Measurements from ENCODE around the gene RNASE13. TPM values are rescaled to one million over a fixed set of nuclear protein-coding genes. Genes with fewer than 3 reads are reported as not detected.

RNASE13 gene
- total and polyA plus RNA-seq, 2 of the 4 experiments (the other 2 are of a cell fraction): not detected

- ChIA-PET POLR2A (ENCODE audit: unreplicated experiment) (no interaction called here), CTCF (interaction anchor here (0.6 to 1.2 kb wide), 2 partner anchors 9 kb away, joined by 3 to 4 read pairs; no protein-coding TSS in a partner anchor)
- H3K4ac ChIP-seq (ENCODE audit: low read depth, low read length): no peak overlapping the region
- no peaks in the 10 kb centered on the region for H3K9me1 ChIP-seq (ENCODE audit: insufficient read depth, low read length)
- no peak for DNase-seq
- H3K36me3 ChIP-seq (ENCODE audit: control insufficient read depth, insufficient read depth, low read length): no peaks in the 10 kb centered on the region
- no peak overlapping the region for H2BK5ac ChIP-seq (ENCODE audit: low read depth, low read length, poor library complexity, severe bottlenecking)
- H4K91ac ChIP-seq (ENCODE audit: insufficient read depth, low read depth, low read length): no peak overlapping the region
- no peaks in the 10 kb centered on the region for H3K9me3 ChIP-seq (ENCODE audit: control insufficient read depth, insufficient read depth, low read length)
- no peak overlapping the region for H3K18ac ChIP-seq (ENCODE audit: low read depth, low read length)
- ATAC-seq (ENCODE audit: low read depth): no peak
- H3K9ac ChIP-seq (ENCODE audit: low read depth, low read length): no peak overlapping the region
- WGBS, 2 experiments (ENCODE audit: extremely low coverage in 2 of 2, insufficient read length in 1 of 2): no CpG with 5 or more reads among the region's 17 CpGs
- intact Hi-C loops (cut with micrococcal nuclease) (no loop called here), in situ Hi-C loops (cut with MboI; ENCODE audit: low sequenced_read_pairs) (no loop called here), dilution Hi-C loops (cut with HindIII; ENCODE audit: low sequenced_read_pairs, unreplicated experiment) (no loop called here)
- H3K27ac ChIP-seq (ENCODE audit: insufficient read depth, low read length): no peak overlapping the region
- H2BK15ac ChIP-seq (ENCODE audit: low read depth, low read length): no peak overlapping the region
- no peak overlapping the region for H3K56ac ChIP-seq (ENCODE audit: extremely low read depth, insufficient read depth, low read length)
- H3K4me1 ChIP-seq (ENCODE audit: control insufficient read depth, insufficient read depth, low read length): no peaks in the 10 kb centered on the region
- H4K20me1 ChIP-seq (ENCODE audit: insufficient read depth, low read length): no peaks in the 10 kb centered on the region
- TF ChIP-seq MAZ (IDR thresholded peaks at IDR 0.05; ENCODE audit: borderline replicate concordance, low read depth, low read length) (no peak), BHLHE40 (IDR thresholded peaks at IDR 0.05; ENCODE audit: low read depth, low read length) (no peak)
- H2BK20ac ChIP-seq (ENCODE audit: low read depth, low read length): no peak overlapping the region
- peak overlapping the region; percentile 36; the same call in 1 of the 2 replicates for H3K4me3 ChIP-seq (ENCODE audit: insufficient read depth, low read depth, low read length)
- no peak overlapping the region for H4K5ac ChIP-seq (ENCODE audit: low read depth, low read length)
- BruUV-seq (replicated peaks): no TSS peak
- peaks cover 61% of the 10 kb centered on the region for H3K27me3 ChIP-seq (ENCODE audit: control insufficient read depth, insufficient read depth, low read length)
- no peak overlapping the region for H2AK5ac ChIP-seq (ENCODE audit: low read depth, low read length)
- peak overlapping the region; percentile 87 for H2AFZ ChIP-seq (replicated peaks; ENCODE audit: low read length, poor library complexity)
- H3K79me1 ChIP-seq (ENCODE audit: low read depth in 1 of 2, low read length in 2 of 2): no peaks in the 10 kb centered on the region
- H2BK120ac ChIP-seq (ENCODE audit: low read depth, low read length): no peak overlapping the region
- peak overlapping the region; percentile 65; the same call in 1 of the 2 replicates for H3K4me2 ChIP-seq (ENCODE audit: low read depth, low read length)
- no peak overlapping the region for H2AK9ac ChIP-seq (replicated peaks; ENCODE audit: low read depth, low read length, poor library complexity)
- H3K23ac ChIP-seq (ENCODE audit: low read depth, low read length): no peak overlapping the region
- no peak overlapping the region for H4K8ac ChIP-seq (ENCODE audit: low read depth in 2 of 2, low read length in 2 of 2)
- no peak overlapping the region for H3K14ac ChIP-seq (replicated peaks; ENCODE audit: low read depth, low read length)
These were observed 10.6 kb downstream of the RNASE13 start for GRCh38 chr14:21023817-21024584.

All from IMR-90 (cell line).